ENCODE measurements around the gene CENPP. TPM values are rescaled to one million over a fixed set of nuclear protein-coding genes. Genes with fewer than 3 reads are reported as not detected.

CENPP gene
- total RNA-seq, 1 experiment from 2014 or later, result 4.2 TPM

DNA sequence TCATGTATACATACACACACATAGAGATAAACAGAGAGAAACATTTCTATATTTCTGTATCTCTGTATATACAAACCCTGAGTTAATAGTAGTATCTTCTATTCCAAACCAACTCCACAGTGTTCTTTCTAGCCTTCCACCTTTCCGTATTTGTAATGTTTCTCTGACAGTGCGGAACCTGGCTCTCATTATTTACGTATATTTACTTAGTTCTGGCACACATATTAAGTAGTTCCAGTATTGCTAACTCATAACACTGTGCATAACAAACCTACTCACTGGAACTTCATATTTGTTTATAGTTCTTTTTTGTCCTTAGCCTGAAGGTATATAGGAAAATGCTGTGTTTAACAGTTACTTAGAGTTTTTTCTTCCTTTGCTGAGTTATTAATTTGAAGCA, 72.1 kb downstream of the CENPP start:
- peaks cover 7% of the 10 kb centered on the region for H3K9me3 Mint-ChIP-seq (ENCODE audit: unreplicated experiment)
- no peak overlapping the region for H3K27ac Mint-ChIP-seq (ENCODE audit: low read depth, unreplicated experiment)
- TF ChIP-seq, protein P1, sequence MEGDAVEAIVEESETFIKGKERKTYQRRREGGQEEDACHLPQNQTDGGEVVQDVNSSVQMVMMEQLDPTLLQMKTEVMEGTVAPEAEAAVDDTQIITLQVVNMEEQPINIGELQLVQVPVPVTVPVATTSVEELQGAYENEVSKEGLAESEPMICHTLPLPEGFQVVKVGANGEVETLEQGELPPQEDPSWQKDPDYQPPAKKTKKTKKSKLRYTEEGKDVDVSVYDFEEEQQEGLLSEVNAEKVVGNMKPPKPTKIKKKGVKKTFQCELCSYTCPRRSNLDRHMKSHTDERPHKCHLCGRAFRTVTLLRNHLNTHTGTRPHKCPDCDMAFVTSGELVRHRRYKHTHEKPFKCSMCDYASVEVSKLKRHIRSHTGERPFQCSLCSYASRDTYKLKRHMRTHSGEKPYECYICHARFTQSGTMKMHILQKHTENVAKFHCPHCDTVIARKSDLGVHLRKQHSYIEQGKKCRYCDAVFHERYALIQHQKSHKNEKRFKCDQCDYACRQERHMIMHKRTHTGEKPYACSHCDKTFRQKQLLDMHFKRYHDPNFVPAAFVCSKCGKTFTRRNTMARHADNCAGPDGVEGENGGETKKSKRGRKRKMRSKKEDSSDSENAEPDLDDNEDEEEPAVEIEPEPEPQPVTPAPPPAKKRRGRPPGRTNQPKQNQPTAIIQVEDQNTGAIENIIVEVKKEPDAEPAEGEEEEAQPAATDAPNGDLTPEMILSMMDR (IDR thresholded peaks at IDR 0.05; ENCODE audit: unreplicated experiment), result no peak
- DNase-seq (ENCODE audit: unreplicated experiment), result no peak
- intact Hi-C loops (cut with micrococcal nuclease), result no loop called here
- no TSS peak for BruUV-seq (replicated peaks)
- H3K27me3 Mint-ChIP-seq (ENCODE audit: insufficient read depth, unreplicated experiment), result no peaks in the 10 kb centered on the region
- no peaks in the 10 kb centered on the region for H3K36me3 Mint-ChIP-seq (ENCODE audit: insufficient read depth, unreplicated experiment)
- ChIA-PET POLR2A (no interaction called here), CTCF (no interaction called here)
- H3K4me3 Mint-ChIP-seq (ENCODE audit: unreplicated experiment), result no peak overlapping the region
- peaks cover under 1% of the 10 kb centered on the region for H3K4me1 Mint-ChIP-seq (ENCODE audit: insufficient read depth, unreplicated experiment)

DNA sequence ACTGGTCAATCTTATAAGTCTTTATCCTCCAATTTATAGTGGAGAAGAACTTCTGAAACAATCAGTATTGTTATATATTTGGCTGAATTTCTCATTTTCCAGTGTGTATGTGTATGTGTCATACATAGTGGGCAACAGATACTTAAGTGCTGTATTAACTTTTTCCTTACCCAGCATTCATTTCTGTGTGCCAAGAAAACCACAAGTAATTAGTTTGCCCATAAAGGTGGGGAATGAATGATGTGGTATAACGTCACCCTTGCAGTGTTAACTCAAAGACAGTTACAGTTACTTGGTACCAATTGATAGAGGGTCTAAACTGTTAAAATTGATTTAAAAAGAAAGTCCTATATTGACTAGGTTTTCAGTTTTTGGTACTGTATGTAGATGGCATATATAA, 76.6 kb downstream of the CENPP start:
- Mint-ChIP-seq H3K4me3 (ENCODE audit: unreplicated experiment) (no peak overlapping the region), H3K9me3 (ENCODE audit: unreplicated experiment) (peaks cover 7% of the 10 kb centered on the region), H3K27ac (ENCODE audit: low read depth, unreplicated experiment) (no peak overlapping the region), H3K36me3 (ENCODE audit: insufficient read depth, unreplicated experiment) (no peaks in the 10 kb centered on the region), H3K4me1 (ENCODE audit: insufficient read depth, unreplicated experiment) (no peaks in the 10 kb centered on the region), H3K27me3 (ENCODE audit: insufficient read depth, unreplicated experiment) (no peaks in the 10 kb centered on the region)
- CTCF ChIA-PET, result no interaction called here
- no peak for DNase-seq (ENCODE audit: unreplicated experiment)
- BruUV-seq (replicated peaks), result no TSS peak
- POLR2A ChIA-PET, result no interaction called here
- intact Hi-C loops (cut with micrococcal nuclease), result no loop called here
- TF ChIP-seq, protein P1 (IDR thresholded peaks at IDR 0.05; ENCODE audit: unreplicated experiment), result no peak

- DNase-seq (ENCODE audit: unreplicated experiment), result no peak
- Mint-ChIP-seq H3K4me1 (ENCODE audit: insufficient read depth, unreplicated experiment) (no peaks in the 10 kb centered on the region), H3K4me3 (ENCODE audit: unreplicated experiment) (no peak overlapping the region), H3K9me3 (ENCODE audit: unreplicated experiment) (peaks cover 1% of the 10 kb centered on the region), H3K27me3 (ENCODE audit: insufficient read depth, unreplicated experiment) (no peaks in the 10 kb centered on the region), H3K27ac (ENCODE audit: low read depth, unreplicated experiment) (no peak overlapping the region), H3K36me3 (ENCODE audit: insufficient read depth, unreplicated experiment) (no peaks in the 10 kb centered on the region)
- CTCF ChIA-PET, result interaction anchor here (1.1 kb wide), 1 partner anchor 75 kb away, joined by 4 read pairs; no protein-coding TSS in a partner anchor
- intact Hi-C loops (cut with micrococcal nuclease), result no loop called here
- TF ChIP-seq, protein P1 (IDR thresholded peaks at IDR 0.05; ENCODE audit: unreplicated experiment), result no peak
- BruUV-seq (replicated peaks), result no TSS peak
- POLR2A ChIA-PET, result interaction anchor here (0.6 to 1.5 kb wide), 2 partner anchors 18 to 76 kb away, joined by 3 to 5 read pairs; no protein-coding TSS in a partner anchor
Measured at GRCh38 chr9:92402826-92403745, 77.3 kb downstream of the CENPP start.

- TF ChIP-seq, protein P1 (IDR thresholded peaks at IDR 0.05; ENCODE audit: unreplicated experiment), result no peak
- Mint-ChIP-seq H3K27me3 (ENCODE audit: insufficient read depth, unreplicated experiment) (no peaks in the 10 kb centered on the region), H3K36me3 (ENCODE audit: insufficient read depth, unreplicated experiment) (no peaks in the 10 kb centered on the region), H3K27ac (ENCODE audit: low read depth, unreplicated experiment) (no peak within 1 kb of the TSS), H3K9me3 (ENCODE audit: unreplicated experiment) (no peaks in the 10 kb centered on the region), H3K4me1 (ENCODE audit: insufficient read depth, unreplicated experiment) (no peaks in the 10 kb centered on the region), H3K4me3 (ENCODE audit: unreplicated experiment) (no peak within 1 kb of the TSS)
- intact Hi-C loops (cut with micrococcal nuclease), result no loop called here
- ChIA-PET POLR2A (interaction anchor here (1.5 to 1.8 kb wide), 2 partner anchors 19 kb away, joined by 5 to 10 read pairs; no protein-coding TSS in a partner anchor), CTCF (interaction anchor here (1.1 kb wide), 1 partner anchor 76 kb away, joined by 4 read pairs; no protein-coding TSS in a partner anchor)
- BruUV-seq (replicated peaks), result no TSS peak
- no peak for DNase-seq (ENCODE audit: unreplicated experiment)
Measured at GRCh38 chr9:92404042-92404836, 78.5 kb downstream of the CENPP start, which contains the start of gene OGN. Gene OGN, minus strand, starts transcription at chr9:92404578. Its CDS starts 1,171 bp downstream, at chr9:92403407.

Data from MCF 10A (cell line).